HG03025 (cell line): ENCODE data around the gene SUGCT.

Source experiments
- ATAC-seq: cut with Tn5 transposase; IDR thresholded peaks from one replicate; pipeline ENCODE4 v1.9.1; 2021; ENCODE audit warnings: mild to moderate bottlenecking, moderate library complexity; ENCODE audit not compliant: unreplicated experiment, low FRiP score

Gene SUGCT

DNA sequence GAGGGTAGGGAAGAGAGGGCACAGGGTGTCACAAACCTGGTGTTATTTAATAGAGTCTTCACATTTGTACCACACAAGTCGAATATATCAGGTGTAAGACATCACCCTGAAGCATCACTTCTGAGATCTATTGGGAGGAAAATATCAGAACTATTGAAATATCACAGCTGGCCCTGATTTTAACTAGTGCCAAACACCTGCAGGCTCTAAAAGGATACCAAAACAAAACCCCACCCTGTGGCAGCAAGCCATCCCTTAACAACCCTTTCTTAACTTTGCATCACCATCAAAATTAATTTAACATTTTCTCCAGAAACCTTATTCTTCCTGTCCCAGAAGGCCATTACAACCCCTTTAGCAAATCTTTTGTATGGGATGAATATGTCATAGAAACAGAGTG, 365.4 kb downstream of the SUGCT start:
- no peak for ATAC-seq

DNA sequence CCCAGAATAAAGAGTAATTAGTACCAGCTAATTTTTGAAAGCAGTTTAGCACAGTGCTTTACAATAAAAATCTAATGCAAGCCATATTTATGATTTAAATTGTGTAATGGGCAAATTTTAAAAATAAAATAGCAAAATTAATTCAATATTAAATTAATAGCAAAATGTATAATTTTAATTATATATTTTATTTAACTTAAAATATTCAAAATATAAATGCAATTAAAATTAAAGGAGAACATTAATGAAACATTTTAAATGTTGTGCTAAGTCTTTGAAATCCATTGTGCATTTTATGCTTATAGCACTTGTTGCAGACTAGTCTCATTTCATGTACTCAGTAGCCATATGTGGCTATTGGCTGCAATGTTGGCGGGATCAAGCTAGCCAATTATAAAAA, 367.6 kb downstream of the SUGCT start:
- ATAC-seq: no peak

DNA sequence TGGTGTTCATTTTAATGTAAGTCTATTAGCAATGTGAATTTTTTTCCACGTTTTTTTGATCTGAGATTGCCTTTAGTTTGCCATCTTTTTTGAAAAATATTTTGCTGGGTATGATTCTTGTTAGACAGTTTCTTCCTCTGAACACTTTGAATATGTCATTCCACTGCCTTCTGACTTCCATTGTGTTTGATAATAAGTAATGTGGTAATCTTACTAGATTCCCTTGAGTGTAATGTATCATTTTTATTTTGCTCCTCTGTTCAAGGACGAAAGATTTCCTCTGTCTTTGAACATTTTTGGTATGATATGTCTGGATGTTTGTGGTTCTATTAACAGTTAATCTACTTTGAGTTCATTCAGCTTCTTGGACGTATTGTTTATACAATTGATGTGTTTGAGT, 371.4 kb downstream of the SUGCT start:
- no peak for ATAC-seq

DNA sequence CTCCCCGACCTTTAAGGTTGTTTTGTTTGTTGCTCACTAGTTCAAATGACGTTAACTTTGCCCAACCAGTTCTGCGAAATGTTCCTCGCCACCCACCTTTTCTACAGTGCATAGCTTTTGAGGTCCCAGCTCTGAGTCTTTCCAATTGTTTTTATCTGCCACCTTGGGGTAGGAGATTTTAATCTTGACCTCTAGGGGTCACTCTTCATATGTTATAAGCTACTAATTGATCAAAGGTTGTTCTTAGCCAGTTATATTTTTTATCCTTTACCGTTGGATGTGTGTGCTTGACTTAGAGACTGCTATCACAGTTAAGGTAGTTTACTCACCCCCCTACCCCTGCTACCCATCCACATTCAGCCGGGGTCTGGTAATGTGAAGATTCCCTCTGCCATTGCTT, 372.4 kb downstream of the SUGCT start:
- no peak for ATAC-seq

DNA sequence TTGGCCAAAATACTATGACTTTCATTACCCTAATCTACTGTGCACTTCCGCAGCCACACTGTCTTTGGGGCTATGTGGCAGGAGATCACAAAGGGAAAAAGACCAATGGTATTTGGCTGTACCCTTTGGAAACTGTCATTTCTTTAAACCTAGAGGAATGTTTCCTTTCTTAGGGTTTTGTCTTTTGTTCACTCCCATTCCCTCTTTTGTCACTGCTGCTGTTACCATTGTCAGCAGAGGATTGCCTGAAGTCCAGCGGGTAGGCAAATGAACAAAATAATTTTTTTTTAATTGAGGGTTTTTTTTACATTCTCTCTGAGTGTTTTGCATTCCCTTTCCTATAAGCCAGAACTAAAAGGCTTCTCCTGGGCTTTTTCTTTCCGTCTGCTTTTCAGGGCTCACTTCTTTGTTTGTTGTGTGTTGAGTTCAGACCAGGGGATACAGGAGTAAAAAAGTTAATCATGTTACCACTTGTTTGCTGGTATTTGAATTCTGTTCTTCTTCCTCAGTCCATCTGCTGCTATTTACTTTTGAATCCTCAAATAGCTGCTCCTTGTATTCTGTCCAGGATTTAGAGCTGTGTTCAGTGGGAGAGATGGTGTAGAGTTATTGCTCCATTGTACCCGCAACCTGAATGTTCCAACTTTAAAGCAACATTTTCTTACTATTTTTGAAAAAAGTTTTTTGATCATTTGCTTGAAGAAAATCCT, 374.6 kb downstream of the SUGCT start:
- ATAC-seq: no peak

DNA sequence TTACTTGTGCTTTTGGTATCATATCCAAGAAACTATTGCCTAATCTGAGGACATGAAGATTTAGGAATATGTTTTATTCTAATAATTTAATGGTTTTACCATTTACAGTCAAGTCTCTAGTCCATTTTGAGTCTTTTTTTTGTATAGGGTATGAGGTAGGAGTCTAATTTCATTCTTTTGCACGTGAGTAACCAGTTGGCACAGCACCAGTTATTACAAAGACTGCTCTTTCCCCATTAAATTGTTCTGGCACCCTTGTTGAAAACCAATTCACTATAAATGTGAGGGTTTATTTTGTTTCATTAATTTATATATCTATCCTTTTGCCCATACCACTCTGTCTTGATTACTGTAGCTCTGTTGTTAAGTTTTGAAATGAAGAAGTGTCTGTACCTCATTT, 381.6 kb downstream of the SUGCT start:
- no peak for ATAC-seq

DNA sequence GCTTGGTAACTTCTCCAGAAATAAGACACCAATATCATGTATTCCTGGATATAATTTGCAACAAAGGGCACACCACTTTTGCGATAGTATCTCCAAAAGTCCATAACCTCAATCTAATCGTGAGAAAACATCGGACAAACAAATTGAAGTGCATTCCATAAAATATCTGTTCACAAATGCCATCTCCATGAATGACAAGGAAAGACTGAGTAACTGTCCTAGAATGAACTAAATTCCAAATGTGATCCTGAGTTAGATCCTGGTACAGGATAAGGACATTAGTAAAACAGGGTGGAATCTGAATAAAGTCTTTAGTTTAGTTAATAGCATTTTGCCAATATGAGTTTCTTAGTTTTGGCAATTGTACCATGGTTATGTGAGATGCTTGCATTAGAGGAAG, 384.2 kb downstream of the SUGCT start:
- ATAC-seq: no peak

DNA sequence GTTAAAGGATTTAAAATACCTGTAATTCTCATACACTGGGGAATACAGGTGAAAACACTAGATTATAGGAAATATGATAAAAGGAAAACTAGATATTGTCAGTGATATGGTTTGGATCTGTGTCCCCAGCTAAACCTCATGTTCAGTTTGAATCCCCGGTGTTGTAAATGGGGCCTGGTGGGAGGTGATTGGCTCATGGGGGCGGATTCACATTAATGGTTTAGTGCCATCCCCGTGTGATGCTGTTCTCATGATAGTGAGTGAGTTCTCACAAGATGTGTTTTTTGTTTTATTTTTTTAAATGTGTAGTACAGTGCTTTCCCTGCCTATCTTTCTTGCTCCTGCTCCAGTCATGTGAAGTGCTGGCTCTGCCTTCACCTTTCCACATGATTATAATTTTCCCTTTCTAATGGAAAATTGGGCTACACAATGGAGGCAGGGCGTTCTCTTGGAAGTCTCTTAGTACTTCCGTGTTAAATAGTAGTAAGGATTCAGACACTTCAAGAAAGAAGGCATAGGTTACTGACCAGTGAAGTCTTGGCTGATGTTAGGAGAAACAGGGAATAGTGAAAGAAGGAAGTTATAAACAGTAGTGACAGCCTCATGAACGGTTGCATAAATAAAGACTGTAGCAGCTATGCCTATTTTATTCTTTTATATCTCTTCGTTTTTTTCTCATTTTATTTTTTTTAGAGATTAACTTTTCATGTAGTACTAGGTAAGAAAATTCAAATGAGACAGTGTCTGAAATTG, 386.4 kb downstream of the SUGCT start:
- no peak for ATAC-seq

DNA sequence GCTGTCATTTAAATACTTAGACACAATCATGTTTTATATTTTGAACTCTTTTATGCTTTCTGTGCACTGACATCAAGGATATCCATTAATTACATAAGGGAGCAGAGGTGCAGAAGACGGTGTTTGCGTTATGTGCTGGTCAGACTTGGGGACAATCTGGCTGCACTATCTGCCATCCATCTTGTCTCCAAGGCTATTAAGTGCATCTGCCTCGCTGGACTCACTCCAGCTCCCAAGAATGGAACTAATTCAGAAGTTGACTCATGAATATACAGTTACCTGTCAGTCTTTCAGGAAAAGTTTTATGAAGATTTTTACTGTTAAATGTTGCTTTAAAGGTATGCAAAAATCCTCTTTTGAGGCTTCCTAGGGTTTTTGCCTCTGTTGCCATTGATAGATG, 391.0 kb downstream of the SUGCT start:
- no peak for ATAC-seq

DNA sequence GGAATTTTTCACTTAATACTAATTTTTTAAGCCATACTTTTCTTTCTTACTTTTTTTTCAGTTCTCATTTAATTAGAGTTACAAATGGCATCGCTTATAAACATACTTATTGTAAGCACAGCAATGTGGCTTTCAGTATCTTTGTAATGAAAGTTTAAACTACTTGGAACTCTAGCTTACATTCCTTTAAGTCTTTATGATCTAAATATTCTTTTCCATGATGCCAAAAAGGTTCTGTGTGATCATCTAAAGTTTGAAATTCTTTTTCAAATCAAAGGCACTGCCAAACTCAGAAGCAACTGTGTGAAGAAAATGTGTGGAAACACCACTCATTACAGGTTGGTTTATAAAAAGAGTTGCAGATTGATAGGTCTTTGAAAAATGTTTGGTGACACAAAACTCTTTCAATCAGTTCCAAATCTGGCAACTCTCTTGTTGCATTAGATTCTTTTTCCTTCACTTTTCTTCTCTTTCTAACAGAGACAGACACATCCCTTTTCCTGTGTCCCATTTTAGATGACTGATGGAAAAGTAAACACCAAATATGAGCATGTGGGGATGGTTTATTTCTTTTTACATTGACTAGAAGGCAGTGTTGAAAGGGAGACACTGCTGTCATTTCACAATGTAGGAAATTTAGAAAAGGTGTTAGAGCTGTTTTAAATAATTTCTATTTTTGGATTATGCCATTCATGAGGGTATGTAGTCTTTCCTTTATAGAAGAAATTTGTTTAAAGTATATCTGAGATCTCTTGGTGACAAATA, 392.3 kb downstream of the SUGCT start:
- no peak for ATAC-seq

DNA sequence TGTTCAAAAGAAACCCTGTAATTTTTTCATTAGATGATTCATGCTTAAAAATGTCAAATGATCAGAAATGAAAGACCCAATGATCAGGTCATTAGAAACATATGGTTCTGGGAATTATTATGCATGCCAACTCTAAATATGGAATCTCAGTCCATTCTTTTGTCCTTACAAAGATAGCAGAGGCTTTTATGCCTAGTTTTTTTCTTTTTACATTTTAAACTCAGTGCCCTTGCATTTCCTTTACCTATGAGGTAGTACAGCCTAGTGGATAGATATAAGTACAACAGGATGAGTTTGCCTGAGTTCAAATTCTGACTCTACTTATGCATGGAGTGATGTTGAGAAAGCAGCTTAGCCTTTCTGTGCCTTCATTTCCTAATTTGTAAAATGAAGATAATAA, 392.9 kb downstream of the SUGCT start:
- no peak for ATAC-seq

DNA sequence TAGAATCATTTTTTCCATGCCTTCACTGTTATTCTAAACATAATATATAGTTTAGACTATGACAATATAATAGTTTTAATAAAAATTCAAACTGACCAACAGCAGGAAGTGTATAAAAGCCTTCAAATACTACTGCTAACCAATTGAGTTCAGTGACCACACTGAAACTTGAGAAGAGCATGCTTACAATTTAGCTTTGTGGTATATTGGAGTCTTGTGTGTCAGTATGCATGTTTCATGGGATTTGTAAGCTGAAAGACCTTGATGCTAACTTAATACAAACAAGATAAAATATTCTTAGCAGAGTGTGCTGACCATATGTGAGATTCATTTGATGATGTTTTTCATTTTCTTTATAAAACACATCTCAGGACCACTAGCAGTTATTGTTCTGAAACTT, 395.5 kb downstream of the SUGCT start:
- ATAC-seq: no peak

DNA sequence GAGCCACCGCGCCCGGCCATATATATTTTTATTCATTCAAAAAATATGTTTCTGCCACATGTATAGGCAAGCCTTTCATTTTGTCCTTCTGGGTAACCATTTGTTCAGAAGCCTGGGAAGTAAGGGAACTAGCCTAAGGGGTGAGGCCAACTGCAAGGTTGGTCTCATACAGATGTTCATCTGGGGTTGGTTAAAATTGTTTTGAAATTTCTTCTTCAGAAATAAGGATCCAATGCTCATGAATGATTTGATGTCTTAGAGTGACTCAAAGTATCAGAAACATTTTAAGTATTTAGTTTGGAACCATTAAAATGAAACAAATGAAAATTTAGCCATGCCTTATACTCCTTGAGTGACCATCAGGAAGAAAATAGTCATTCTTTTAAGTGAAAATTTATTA, 397.2 kb downstream of the SUGCT start:
- ATAC-seq: no peak

DNA sequence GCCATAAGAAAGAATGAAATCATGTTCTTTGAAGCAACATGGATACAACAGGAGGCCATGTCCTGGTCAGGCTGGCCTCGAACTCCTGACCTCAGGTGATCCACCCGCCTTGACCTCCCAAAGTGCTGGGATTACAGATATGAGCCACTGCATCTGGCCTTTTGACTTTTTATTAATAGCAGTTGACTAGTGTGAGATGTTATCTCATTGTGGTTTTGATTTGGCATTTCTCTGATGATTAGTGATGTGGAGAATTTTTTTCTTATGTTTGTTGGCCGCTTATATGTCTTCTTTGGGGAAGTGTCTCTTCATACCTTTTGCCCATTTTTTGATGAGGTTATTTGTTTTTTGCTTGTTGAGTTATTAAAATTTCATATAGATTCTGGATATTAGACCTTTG, 400.9 kb downstream of the SUGCT start:
- ATAC-seq: no peak

DNA sequence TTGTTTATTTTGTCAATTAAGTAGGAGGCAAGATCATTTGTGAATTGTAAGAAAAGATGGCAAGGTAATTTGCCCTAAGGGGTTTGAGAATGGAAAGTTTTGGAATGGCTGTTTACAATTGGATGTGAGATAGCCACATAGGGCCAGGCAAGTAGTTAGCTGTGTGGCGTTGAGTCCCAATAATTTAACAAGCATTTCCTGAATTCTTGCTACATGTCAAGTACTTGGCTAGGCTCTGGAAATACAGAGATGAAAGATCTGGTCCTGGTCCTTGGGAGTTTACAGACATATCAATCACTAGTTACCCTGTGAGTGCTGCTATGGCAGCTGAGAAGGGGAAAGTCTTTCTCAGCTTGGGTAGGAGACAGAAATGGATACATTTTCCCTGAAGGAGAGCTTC, 401.6 kb downstream of the SUGCT start:
- ATAC-seq: no peak

DNA sequence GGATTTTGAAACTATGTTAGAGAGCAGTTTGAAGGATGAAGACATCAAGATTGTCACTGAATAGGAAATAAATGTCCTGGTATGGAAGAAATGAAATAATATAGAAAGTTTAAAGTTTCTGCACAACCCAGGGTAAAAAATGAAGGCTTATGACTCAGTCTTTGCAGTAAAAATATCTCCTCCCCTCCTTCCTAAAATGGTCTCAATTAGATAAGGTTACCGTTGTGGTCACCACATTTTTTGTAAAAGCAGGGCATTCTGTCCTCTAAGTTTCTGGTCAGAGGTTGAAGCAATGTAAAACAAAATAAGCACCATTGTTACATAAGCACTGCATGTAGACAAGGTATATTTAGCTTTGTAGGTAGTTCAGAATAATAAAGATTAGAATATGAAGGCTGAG, 403.5 kb downstream of the SUGCT start:
- no peak for ATAC-seq

DNA sequence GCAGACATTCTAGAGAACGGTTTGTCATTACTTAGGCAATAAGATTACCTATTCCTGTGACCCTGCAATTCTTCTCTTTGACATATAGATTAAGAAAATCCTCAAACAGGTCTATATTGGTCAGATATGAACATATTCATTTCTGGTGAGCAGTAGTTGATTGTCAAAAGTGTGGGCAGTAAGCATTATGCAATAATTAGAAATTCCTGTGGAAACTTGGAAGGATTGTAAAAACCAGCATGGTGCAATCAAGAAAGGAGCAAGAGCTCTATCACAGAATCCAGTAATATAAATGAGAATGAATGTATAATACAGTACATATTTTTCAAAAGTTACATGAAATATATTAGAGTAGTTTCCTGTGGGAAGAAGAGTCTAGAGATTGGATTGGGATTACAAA, 406.5 kb downstream of the SUGCT start:
- no peak for ATAC-seq

DNA sequence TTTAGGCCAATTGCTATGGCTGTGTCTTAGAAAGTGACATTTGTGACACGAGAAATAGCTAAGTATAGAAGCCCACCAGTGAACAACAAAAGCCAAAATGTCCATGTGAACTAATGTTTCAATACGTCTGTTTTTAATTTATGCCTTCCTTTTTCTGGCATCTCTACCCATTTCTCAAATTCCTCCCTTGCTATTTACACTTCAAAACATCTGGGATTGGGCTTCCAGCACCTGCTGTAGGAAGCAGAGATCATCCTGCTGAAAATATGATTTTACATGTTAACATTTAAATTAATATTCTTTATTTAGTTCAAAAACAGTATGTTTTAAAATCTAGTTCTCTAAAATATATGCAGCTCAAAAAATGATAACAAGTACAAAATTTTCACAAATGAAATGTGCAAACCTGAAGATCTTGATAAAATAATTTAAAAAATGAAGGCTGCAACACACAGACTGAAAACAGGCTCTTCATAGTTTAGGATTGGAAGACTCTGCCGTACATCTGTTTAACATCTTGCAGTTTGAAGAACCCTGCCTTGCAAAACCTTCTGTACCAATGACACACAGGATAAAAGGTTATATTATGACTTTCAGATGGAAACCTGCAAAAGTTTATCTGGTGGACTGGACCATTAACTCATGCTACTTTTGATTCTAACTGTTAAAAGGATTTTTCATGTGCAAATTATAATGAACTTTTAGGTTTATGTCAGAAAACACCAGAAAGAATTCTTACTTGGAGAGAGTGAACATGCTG, 408.4 kb downstream of the SUGCT start:
- ATAC-seq: no peak

DNA sequence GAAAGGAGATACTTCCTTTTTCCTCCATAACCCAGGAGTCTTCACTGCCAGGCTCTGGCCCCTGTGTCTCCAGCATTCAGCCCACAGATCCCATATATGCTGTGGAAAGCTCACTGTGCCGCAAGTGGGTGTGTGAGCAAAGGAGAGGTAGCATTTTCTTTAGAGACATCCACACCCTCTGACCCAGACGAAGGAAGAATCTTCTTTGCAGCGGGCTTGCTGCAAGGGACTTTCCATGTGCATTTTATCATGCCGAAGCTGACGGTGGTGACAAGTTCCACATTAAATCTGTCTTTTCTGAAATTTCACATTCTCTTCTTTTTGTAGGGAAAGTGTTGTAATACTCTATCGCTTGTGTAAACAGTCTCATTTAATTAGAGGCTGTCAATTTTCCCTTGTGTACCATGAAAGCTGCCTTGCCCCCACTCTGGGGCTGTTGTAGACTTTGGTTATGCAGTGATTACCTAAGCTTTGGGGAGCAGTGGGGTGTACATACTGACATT, 409.5 kb downstream of the SUGCT start:
- ATAC-seq: no peak

DNA sequence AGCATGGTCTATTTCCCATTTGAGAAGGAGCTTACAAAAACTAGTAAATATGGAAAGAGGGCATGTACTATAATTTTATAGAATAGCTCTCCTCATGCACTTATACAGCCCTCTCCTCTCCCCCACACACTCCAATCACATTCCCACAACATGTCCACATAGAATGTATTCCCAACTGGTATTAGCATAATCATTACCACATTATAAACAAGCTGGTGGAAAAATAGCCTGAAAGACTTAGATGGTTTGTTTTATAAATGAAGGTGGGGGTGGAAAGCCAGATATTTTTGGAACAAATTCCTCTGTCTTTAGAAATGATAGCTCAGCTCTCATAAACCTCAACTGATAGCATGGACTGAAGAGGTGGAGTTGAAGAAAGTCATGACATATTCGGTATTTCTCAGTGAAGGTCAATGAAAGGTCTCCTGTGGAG, 410.1 kb downstream of the SUGCT start:
- ATAC-seq: no peak

DNA sequence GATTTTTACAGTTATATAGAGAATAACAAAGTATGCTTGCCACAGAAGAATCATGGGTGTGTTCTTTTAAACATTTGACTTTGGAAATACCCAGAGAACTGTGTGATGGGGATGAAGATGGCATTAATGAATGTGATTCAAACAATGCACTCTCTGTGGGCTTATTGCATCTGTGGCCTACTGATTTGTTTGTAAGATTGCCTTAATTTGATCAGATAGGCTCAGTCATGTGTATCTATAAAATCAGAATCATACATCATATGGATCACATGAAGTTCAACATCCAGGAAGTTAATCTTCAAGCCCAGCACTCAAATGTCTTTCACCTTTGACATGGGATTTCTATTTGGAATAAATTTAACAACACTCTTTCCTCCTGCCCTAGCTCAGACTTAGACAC, 410.9 kb downstream of the SUGCT start:
- no peak for ATAC-seq
